ENCODE results near the gene IP6K2.
"Not testable (repeated sequence)": the region's sequence is repeated elsewhere in the genome, so short reads cannot be mapped to it uniquely, and the experiment has no call there.

GRCh38 chr3:48723293-48723692 is 6.3 kb upstream of the IP6K2 start:
- TF ChIP-seq CTCF, POLR2A (IDR thresholded peaks at IDR 0.05): not testable (repeated sequence)
